Measurements from ENCODE around the gene CKB.

The CKB gene

GRCh38 chr14:103537175-103537990 lies 14.8 kb upstream of the CKB start:
- no peak for DNase-seq

- no peak for DNase-seq
Observed at GRCh38 chr14:103536693-103537092, 14.1 kb upstream of the CKB start.

GRCh38 chr14:103535891-103536565 lies 13.4 kb upstream of the CKB start:
- DNase-seq = no peak

DNA sequence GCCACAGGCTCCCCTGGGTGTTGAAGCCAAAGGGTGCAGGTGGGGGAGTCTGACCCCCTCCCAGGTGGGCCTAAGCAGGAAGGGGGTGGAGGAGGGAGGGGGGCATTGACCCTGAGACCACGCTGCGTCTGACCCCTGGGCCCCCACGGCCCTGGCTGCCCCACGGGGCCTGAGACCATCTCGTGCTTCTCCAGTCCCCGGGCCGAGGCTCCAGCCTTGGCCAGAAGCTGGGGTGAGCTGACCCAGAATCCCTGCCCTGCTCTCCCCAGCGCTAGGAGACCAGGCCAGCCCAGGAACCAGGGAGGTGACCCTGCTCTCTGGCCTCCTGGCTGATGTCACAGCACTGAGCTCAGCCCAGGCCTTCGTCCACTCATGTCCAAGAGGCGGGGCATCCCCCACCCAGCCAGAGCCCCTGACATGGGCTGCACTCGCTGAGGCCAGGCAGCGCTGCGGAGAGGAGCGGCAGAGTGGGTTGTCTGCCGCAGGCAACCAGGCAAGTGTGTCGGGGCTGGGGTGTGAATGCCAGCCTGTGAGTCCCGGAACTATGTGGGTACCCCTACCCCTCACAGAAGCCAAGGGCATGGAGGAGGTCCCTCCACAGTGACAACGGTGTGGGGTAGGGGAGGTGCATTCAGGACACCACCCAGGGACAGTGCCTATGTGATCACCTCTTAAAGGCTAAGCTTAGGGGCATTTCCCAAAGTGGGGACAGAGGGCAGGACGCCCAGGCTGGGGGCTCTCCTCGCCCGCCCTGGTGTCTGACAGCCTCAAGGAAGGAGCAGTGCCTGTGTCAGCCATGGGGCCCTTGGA lies 12.7 kb upstream of the CKB start:
- no peak for DNase-seq

GRCh38 chr14:103534576-103535061 lies 12.0 kb upstream of the CKB start:
- no peak for DNase-seq

DNA sequence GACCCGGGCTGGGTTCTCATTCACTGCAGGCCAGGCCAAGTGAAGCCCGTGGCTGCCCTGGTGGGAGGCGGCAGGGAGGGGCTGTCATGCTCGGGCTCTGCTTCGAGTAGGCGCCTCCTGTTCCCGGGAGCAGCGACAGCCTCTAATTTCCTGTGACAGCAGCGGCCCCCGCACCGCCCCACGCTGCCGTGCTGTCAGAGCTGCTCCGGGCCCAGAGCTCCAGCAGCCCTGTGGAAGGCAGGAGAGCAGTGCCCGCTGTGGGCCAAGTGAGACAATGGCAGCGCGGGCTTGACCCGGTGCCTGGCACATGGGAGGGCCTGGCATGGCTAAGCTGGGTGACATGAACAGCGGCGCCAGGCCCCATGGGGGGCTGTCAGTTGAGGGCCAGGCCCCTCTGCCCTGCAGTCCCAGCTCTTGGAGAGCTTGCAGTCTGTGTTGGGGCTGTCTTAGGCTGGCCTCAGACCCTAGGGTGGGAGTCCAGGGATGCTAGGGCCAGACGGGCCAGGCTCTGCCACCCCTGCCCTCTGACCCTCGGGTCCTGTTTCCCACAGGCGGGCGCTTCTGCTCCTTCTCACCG lies 11.5 kb upstream of the CKB start:
- DNase-seq = no peak

GRCh38 chr14:103533137-103533998 lies 10.7 kb upstream of the CKB start:
- no peak for DNase-seq

DNA sequence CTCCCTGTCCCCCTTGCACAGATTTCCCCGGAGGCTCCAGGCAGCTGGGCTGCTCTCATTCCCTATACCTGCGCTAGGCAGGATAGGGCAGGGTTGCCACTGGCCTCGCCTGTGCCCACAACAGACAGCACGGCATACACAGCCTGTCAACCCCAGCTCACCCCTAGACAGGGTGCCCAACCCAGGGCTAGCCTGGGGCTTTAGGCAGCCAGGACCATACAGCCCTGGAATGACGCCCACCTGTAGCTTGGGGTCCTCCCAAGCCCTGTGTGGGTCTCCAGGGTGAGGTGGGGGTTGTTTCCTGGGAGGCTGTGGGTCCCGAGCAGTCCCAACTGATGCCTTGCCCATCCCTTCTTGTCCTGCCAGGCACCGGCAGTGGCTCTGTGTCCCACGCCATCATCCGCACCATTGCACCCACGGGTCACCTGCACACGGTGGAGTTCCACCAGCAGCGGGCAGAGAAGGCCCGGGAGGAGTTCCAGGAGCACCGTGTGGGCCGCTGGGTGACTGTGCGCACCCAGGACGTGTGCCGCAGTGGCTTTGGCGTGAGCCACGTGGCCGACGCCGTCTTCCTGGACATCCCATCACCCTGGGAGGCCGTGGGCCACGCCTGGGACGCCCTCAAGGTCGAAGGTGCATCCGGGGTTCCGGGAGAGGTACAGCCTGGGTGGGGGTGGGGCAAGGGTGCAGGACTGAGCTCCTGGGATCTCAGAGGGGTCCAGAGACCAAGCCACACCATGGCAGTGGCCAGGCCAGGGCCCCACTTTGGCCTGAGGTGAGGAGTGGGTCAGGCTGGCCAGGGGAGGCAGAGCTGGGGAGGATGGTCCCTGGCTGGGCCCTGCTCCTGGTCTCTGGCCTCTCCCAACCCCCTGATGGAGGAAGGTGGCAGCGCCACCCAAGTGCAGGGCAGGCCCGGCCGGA lies 9.8 kb upstream of the CKB start:
- DNase-seq = no peak

DNA sequence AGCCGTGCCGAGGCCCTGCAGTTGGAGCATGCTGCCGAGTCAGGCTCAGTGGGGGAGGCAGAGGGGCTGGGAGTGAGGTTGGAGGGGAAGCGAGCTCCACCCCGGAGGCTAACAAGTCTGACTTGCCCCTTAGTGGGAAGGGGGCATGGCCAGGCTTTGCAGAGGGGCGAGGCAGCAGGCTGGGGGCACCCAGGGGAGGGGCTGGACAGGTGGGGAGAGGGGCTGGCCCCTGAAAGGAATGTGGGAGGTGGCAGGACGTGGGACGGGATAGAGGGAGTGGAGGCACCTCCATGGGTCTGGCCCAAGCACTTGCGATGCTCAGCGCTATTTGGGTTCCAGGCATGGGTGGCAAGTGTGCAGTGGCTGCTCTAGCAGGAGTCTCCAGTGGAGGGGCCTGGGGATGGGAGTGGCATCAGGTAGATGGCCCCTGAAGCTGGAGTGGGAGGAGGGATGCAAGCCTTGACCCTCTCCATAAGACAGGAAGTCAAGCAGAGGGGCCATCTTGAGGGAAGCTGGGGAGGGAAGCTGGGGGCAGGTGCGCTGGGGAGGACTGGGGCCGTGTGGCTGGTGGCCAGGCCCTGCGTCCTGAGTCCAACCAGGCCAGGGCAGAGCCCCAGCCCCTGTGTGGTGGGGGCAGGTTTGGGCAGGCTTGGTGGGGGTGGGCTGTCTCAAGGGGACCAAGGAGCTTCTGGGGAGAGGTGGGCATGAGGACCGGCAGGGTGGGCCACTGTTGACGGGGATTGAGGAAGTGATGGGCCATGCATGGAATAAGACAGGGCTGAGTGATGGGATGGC lies 9.0 kb upstream of the CKB start:
- no peak for DNase-seq

DNA sequence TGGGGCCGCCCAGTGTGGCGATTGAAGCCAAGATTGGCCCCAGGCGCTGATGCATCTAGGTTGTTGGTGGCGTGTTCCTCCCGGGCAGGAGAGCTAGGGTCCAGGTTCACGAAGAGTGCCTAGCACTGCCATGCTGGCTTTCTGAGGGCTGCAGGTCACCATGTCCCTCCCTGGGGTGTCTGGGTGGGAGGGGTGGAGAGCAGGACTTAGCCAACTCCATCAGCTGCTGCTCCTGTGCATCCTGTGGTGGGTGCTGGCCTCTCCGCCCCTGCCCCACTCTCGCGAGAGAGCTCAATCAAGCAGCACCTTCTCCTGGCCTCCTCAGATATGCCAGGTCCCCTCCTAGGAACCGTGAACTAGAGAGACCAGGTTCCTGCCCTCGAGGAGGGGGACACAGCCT lies 8.2 kb upstream of the CKB start:
- DNase-seq = no peak

DNA sequence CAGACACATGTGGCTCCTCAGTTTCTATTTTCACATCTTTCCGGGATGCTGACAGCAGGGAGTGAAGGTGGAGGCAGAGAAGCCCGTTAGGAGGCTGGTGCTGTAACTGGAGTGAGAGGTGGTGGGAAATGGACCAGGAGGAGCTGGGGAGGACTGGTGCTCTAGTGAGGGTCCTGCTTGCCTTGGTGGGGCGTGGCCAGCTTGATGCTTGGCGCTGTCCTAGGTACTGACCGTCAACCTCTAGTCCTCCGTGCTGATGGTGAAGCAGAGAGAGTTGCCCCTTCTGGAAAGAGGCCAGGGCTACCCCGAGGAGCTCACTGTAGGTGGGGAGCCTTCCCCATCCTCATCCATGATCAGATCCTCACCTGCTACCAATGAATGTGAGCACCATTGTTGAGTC lies 7.8 kb upstream of the CKB start:
- DNase-seq = no peak

DNA sequence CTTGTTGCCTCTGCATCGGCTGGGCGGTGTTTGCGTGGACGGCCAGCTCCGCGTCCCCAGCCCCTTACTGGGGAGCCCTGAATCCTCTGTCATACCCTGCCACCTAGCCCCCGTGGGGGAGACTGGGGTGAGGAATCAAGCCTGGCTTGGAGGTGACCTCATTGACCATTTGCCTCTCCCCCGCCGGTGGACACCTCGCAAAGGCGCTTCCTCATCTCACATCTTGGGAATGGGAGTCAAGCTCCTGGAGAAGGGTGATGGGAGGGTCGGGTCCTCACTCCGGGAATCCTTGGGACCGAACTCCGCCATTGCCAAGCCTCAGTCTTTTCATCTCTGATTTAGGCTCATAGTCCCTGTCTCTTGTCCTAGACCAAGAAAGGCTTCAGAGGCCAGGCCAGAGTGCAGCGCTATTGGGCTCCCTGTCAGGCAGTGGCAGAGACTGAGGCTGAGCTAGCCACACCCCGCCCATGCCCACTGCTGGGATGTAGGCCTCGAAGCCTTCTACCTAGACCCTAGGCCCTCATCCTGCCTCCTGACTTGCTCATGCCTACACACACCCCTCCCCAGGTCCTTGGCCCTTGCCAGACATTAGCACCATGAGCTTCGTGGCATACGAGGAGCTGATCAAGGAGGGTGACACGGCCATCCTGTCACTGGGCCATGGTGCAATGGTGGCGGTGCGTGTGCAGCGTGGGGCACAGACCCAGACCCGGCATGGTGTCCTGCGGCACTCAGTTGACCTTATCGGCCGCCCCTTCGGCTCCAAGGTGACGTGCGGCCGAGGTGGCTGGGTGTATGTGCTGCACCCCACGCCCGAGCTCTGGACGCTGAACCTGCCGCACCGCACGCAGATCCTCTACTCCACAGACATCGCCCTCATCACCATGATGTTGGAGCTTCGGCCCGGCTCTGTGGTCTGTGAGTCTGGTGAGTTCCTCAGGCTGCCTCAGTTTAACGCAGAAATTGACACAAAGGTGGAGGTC lies 7.0 kb upstream of the CKB start:
- DNase-seq = no peak

DNA sequence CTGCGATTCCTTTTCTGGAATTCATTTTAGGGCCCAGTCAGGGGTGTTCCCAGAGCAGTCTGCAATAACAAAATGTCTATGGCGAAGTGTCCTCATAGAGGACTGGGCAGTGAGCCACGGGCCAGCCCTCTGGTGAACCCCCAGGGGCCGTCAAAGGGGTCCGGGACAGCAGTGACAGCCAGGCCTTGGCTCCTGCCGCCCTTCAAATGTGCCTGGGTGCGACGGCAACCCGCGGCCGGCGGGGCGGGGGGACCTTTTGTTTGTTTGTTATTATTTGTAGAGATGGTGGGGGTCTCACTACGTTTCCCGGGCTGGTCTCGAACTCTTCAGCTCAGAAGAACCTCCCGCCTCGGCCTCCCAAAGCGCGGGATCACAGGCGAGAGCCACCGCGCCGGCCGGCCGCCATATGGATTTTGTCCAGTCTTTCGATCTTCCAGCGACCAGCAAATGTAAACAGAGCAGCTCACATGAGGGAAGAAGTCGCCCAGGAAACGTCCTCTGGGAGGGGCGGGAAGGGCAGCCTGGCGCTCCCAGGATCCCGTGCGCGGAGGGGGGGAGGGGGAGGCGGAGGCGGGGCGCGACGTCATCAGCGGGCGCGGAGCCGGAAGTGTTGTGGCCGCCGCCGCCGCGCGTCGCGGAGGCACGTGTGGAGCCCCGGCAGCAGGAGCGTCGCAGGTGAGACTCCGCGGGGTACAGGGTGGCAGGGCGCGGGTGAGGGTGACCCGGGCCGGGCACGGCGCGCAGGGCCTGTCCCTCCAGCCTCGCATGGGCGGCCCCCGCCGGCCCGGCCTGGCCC lies 6.2 kb upstream of the CKB start, which contains the start of gene TRMT61A:
Gene TRMT61A, plus strand, starts transcription at position 610 of the 796 bp plus-strand sequence. CDS start 783 bp downstream, outside the sequence.
- peak; percentile 82 for DNase-seq

DNA sequence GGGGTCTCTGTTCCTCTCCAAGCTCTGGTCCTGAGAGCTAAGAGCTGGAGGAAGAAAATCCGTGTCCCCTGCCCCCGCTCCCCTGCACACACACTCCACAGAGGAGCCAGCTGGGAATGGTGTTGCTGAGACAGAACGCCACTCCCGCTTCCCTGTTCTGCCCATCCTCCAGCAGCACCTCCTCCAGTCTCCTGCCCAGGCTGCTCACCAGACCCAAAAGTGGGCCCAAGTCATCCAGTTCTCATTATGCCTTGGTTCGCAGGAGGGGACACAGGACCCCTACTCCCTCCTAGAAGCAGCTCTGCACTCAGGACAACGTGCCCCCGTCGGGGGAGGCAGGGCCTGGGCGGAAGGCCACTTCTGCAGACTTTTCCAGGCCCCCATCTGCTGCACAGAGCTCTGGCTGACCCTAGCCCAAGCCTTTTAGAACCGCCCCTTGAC lies 5.5 kb upstream of the CKB start:
- DNase-seq = no peak

DNA sequence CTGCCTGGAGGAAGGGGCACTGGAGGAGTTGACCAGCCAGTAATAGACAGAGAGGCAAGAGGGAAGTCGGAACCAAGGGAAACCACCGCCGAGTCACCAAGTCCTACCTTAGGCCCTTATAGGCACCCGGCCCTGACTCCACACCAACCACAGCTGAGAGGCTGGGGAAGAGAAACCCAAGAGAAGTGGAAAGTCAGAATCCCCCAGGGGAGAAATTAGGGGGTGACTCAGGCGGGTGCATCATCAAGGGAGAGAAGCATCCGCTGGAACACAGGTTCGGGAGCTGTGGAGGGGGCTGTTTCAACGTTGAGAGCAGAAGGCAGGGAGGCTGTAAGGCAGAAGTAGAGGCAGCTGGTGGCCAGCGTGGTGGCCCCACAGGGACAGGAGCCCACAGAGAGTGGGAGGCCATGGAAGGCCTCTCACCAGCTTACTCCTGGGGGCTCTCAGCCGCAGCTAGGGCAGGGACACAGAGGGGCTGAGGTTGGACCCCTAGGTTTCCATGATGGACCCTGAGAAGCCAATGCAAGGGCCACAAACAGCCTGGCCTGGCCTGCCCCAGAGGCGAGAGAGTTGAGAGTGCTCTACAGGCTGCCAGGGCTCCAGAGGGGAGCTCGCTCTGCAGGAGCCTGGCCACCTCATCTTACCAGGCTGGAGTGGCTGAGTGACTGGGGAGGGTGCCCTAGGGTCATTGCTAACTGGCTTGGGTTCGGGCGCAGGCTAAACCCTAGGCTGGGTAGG lies 4.9 kb upstream of the CKB start:
- DNase-seq = no peak

DNA sequence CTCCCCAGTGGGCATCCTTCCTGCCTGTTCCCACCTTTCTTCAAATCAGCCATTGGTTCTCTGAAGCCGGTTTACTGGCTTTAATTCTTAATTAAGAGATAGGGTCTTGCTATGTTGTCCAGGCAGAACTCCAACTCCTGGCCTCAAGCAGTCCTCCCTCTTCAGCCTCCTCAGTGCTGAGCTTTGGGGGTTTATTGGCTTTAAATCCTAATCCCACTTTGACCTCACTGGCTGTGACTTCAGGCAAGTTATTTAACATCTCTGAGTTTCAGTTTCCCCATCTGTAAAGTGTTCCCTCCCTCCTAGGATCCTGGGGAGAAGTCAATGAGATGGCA lies 4.3 kb upstream of the CKB start:
- DNase-seq = no peak

DNA sequence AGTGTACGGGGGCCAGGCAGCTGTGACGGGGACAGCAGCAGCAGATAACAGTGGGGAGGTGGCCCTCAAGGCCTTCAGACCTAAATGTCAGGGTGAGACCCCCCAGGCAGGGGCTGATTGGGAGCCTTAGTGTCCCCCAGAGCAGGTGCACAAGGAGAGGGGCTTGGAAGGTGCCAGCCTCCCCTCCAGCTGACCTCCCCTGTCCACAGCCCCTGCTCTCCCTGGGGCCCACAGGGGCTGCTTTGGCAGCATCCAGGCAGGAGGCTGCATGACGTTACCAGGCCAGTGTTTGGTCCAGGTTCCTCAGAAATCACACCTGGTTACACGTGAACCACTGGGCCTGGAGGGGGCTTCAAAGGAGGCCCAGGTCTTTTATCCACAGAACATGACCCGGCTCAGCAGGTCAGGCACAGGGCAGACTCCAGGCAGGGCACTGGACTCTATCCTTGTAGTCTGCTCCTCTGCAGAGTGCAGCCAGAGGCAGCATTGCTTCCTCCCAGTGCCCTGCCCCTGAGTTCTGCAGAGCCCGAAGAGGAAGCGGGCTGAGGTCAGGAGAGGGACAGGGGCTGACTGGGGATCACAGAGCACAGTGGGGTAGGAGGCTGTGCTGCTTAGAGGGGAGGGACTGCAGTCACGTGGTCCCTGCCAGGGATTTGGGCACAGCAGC lies 3.8 kb upstream of the CKB start:
- DNase-seq = no peak

Measured in RPMI8226 (cell line).